K562 (cell line): ENCODE data around the gene MAP3K20. TPM values are rescaled to one million over a fixed set of nuclear protein-coding genes. Genes with fewer than 3 reads are reported as not detected.

Source experiments
- ATAC-seq: fragments of 200-7000 bp; cut with Tn5 transposase; 3 replicates; pipeline ENCODE4 v1.9.1; 2020; ENCODE audit warnings: moderate library complexity
- BruUV-seq: library from RNA; stranded (reverse); fragments of 400-500 nt; replicated peaks from 2 replicates; lab custom pipeline; 2021; lab: Mats Ljungman, UMichigan
- CTCF ChIA-PET: fragments of 300-600 bp; formaldehyde crosslinking; extraction: SDS; loops from one replicate; lab custom pipeline; 2021; ENCODE audit warnings: low intra/inter-chr PET ratio; lab: Yijun Ruan, JAX
- POLR2A ChIA-PET: fragments of 300-600, 350-650 bp; sonication (Branson Sonifier 250); formaldehyde crosslinking; extraction: SDS; loops from one replicate; lab custom pipeline; 2021; ENCODE audit warnings: antibody characterized with exemption, inconsistent platforms; lab: Yijun Ruan, JAX
- DNase-seq, 4 experiments: peaks; one replicate each; pipeline versions ENCODE4 v3.0.0 to v3.0.0-alpha.2; 2011 to 2018; ENCODE audit warnings: low spot score in 3 of 4, mixed read lengths in 3 of 4; ENCODE audit errors: extremely low read depth in 1 of 4
- FAIRE-seq: peaks from 2 replicates; lab custom pipeline; 2011; peaks lifted over from hg19 to GRCh38; lab: Jason Lieb, UNC
- H2AFZ ChIP-seq: 2 replicates; pipeline ENCODE4 v1.6.0; 2011; ENCODE audit warnings: low read depth, low read length, control low read depth, inconsistent platforms
- H3K27ac ChIP-seq: fragments of 200-600 bp; 3 replicates; pipeline ENCODE4 v1.8.0; 2011; ENCODE audit warnings: low read depth, mild to moderate bottlenecking, control low read depth, inconsistent platforms, low read length, moderate library complexity, mixed read lengths; ENCODE audit errors: extremely low read depth
- H3K27me3 ChIP-seq, 2 experiments: fragments of 300-600 bp in 1 of 2; 2 replicates in 1 of 2; 3 replicates in 1 of 2; pipeline versions ENCODE4 v1.6.0 to v1.8.0; 2011; ENCODE audit warnings: inconsistent platforms in 2 of 2, low read length in 2 of 2, mild to moderate bottlenecking in 1 of 2, mixed read lengths in 1 of 2, moderate library complexity in 1 of 2; ENCODE audit not compliant: control insufficient read depth in 2 of 2, insufficient read depth in 2 of 2
- H3K36me3 ChIP-seq: fragments of 300-600 bp; 3 replicates; pipeline ENCODE4 v1.8.0; 2011; ENCODE audit warnings: mild to moderate bottlenecking, low read length, inconsistent platforms; ENCODE audit not compliant: control insufficient read depth, insufficient read depth
- H3K4me1 ChIP-seq, 2 experiments: fragments of 200-600 bp in 1 of 2; replicated peaks in 1 of 2; 2 replicates in 1 of 2; 3 replicates in 1 of 2; pipeline versions ENCODE4 v1.5.1 to v1.8.0; 2011; ENCODE audit warnings: inconsistent platforms in 2 of 2, low read length in 2 of 2, mild to moderate bottlenecking in 1 of 2, mixed read lengths in 1 of 2, moderate library complexity in 1 of 2; ENCODE audit not compliant: control insufficient read depth in 2 of 2, insufficient read depth in 2 of 2
- H3K4me2 ChIP-seq: 2 replicates; pipeline ENCODE4 v1.6.1; 2011; ENCODE audit warnings: low read length, control low read depth, inconsistent platforms, mixed read lengths; ENCODE audit not compliant: insufficient read depth
- H3K4me3 ChIP-seq: fragments of 200-600 bp; sonication (generic), shearing (Covaris generic); 2 replicates; pipeline ENCODE4 v1.5.1; 2016; ENCODE audit warnings: control low read depth, inconsistent platforms
- H3K79me2 ChIP-seq: fragments of 200-600 bp; 3 replicates; pipeline ENCODE4 v1.8.0; 2011; ENCODE audit warnings: low read length, inconsistent platforms; ENCODE audit not compliant: control insufficient read depth, insufficient read depth
- H3K9ac ChIP-seq, 2 experiments: 2 replicates each; pipeline versions ENCODE4 v1.6.0 to v1.6.1; 2011; ENCODE audit warnings: low read depth in 2 of 2, low read length in 2 of 2, control low read depth in 1 of 2, inconsistent platforms in 1 of 2, mild to moderate bottlenecking in 1 of 2, mixed read lengths in 1 of 2; ENCODE audit not compliant: insufficient read depth in 1 of 2
- H3K9me1 ChIP-seq: one replicate; pipeline ENCODE4 v1.6.0; 2011; ENCODE audit warnings: inconsistent platforms, mild to moderate bottlenecking, low read length, moderate library complexity; ENCODE audit not compliant: control insufficient read depth, insufficient read depth
- H3K9me3 ChIP-seq: replicated peaks from 2 replicates; pipeline ENCODE4 v1.5.1; 2011; ENCODE audit warnings: low read depth, low read length, inconsistent platforms; ENCODE audit not compliant: control insufficient read depth, insufficient read depth
- H4K20me1 ChIP-seq: replicated peaks from 2 replicates; pipeline ENCODE4 v1.6.1; 2011; ENCODE audit warnings: low read length, inconsistent platforms, mixed read lengths; ENCODE audit not compliant: control insufficient read depth, insufficient read depth
- CEBPB ChIP-seq: fragments of 450-650 bp; IDR thresholded peaks from 2 replicates; pipeline ENCODE4 v1.6.1; 2016; ENCODE audit warnings: missing genetic modification characterization, missing compliant biosample characterization
- CEBPG ChIP-seq, 3 experiments: fragments of 200-800 bp in 1 of 3; sonication (Bioruptor generic) in 1 of 3; sonication (generic) in 1 of 3; formaldehyde crosslinking in 1 of 3; IDR thresholded peaks in 2 of 3; conservative IDR thresholded peaks in 1 of 3; 2 replicates each; pipeline versions ENCODE4 v1.6.1 to v1.8.0; 2016 to 2022; ENCODE audit warnings: missing compliant biosample characterization in 2 of 3, missing genetic modification characterization in 2 of 3, mild to moderate bottlenecking in 1 of 3, missing genetic modification reagents in 1 of 3
- ZBTB49 ChIP-seq: sonication (generic); formaldehyde crosslinking; IDR thresholded peaks from 2 replicates; pipeline ENCODE4 v1.8.0; 2022; ENCODE audit warnings: missing genetic modification reagents, mild to moderate bottlenecking, borderline replicate concordance
- WGBS: fragments of 100-300 bp; shearing (Covaris generic); methylation state at CpG from one replicate; pipeline ENCODE4 v1.1.6; 2016; ENCODE audit warnings: low coverage, mixed read lengths; ENCODE audit not compliant: insufficient coverage; ENCODE audit errors: missing lambda C conversion rate; 5-methylcytosine and 5-hydroxymethylcytosine counted together
- in situ Hi-C: fragments of 300-500 bp; cut with MboI; formaldehyde crosslinking; loops from 4 replicates; pipeline ENCODE4 v1.15.0; 2018; ENCODE audit warnings: inconsistent platforms, mixed read lengths
- intact Hi-C: fragments of 100-400 bp; cut with micrococcal nuclease; formaldehyde crosslinking; loops from 2 replicates; pipeline ENCODE4 v1.14.2; 2022
- polyA plus RNA-seq, 8 experiments: library from polyadenylated mRNA; depleted of rRNA in 4 of 8; stranded (reverse) in 5 of 8; unstranded in 3 of 8; fragments of >200 nt; fragmentation: Nextera tagmentation in 2 of 8; fragmentation: Illumina TruSeq in 1 of 8; extraction: Ambion mirVana in 2 of 8; extraction: Trizol in 1 of 8; gene quantifications; 2 replicates each; pipeline versions ENCODE4 v1.2.1 to v1.2.3, GENCODE V29; 2011 to 2014; ENCODE audit warnings: inconsistent platforms in 1 of 8, missing spikeins in 1 of 8
- total RNA-seq, 7 experiments: library from RNA; depleted of rRNA in 6 of 7; stranded (reverse); fragments of >200 nt in 6 of 7; fragmentation: Illumina TruSeq in 2 of 7; extraction: Trizol in 2 of 7; gene quantifications; 2 replicates each; pipeline versions ENCODE4 v1.2.1 to v1.2.3, GENCODE V29; 2011 to 2021; ENCODE audit warnings: low replicate concordance in 1 of 7

Gene MAP3K20
- total and polyA plus RNA-seq, 9 of the 15 experiments (the other 6 are each of a cell fraction or from before 2014, with no cell fraction given): 9.8 to 34.2 (median 27.3) TPM

- Histone ChIP-seq H3K9ac (no peak overlapping the region), H3K4me3 (no peak overlapping the region), H3K36me3 (peaks cover 7% of the 10 kb centered on the region; the same call in 1 of the 3 replicates), H3K27ac (no peak overlapping the region), H3K4me1 (peaks cover 0 to 4% of the 10 kb centered on the region in 2 experiments; a peak in 4 of 5 replicates), H3K27me3 (no peaks in the 10 kb centered on the region), H2AFZ (no peak overlapping the region), H3K9me1 (no peaks in the 10 kb centered on the region), H3K4me2 (no peak overlapping the region), H4K20me1 (no peaks in the 10 kb centered on the region; the same call in 1 of the 2 replicates), H3K9me3 (no peaks in the 10 kb centered on the region), H3K79me2 (no peaks in the 10 kb centered on the region)
- POLR2A ChIA-PET: interaction anchor here (2.5 kb wide), 1 partner anchor 187 kb away, joined by 9 read pairs; no protein-coding TSS in a partner anchor
- 77% methylated on average over 6 of the region's 6 CpGs for WGBS
- CTCF ChIA-PET: interaction anchor here (0.6 kb wide), 1 partner anchor 72 kb away, joined by 3 read pairs; no protein-coding TSS in a partner anchor
- no peak for ATAC-seq
- in situ Hi-C loops (no loop called here), intact Hi-C loops (loop anchor here (10.0 kb wide), 1 partner anchor 136 kb away; the partner anchor contains the start of gene CDCA7)
- no TSS peak for BruUV-seq
- no peak for DNase-seq
- no peak for FAIRE-seq
- peak; percentile 85 for TF ChIP-seq CEBPB (tag)
- TF ChIP-seq ZBTB49: no peak
- no peak for TF ChIP-seq CEBPG (CRISPR knock-in tag; IDR thresholded peaks at IDR 0.05)
- TF ChIP-seq CEBPG (tag; conservative IDR thresholded peaks at IDR 0.05 in 1 of 2, IDR thresholded peaks at IDR 0.05 in 1 of 2): peak; percentile 54 to 87; a peak in 3 of 4 replicates
Observed at GRCh38 chr2:173218326-173219056, 142.8 kb downstream of the MAP3K20 start.
